Measurements from ENCODE around the gene TMEM163. TPM values are rescaled to one million over a fixed set of nuclear protein-coding genes. Genes with fewer than 3 reads are reported as not detected.
"Not testable (repeated sequence)": the region's sequence is repeated elsewhere in the genome, so short reads cannot be mapped to it uniquely, and the experiment has no call there.

Gene TMEM163
- polyA plus RNA-seq, 1 experiment: not detected

- CTCF ChIA-PET: no interaction called here
- DNase-seq (ENCODE audit: low read depth): no peak
- TF ChIP-seq, protein P1, sequence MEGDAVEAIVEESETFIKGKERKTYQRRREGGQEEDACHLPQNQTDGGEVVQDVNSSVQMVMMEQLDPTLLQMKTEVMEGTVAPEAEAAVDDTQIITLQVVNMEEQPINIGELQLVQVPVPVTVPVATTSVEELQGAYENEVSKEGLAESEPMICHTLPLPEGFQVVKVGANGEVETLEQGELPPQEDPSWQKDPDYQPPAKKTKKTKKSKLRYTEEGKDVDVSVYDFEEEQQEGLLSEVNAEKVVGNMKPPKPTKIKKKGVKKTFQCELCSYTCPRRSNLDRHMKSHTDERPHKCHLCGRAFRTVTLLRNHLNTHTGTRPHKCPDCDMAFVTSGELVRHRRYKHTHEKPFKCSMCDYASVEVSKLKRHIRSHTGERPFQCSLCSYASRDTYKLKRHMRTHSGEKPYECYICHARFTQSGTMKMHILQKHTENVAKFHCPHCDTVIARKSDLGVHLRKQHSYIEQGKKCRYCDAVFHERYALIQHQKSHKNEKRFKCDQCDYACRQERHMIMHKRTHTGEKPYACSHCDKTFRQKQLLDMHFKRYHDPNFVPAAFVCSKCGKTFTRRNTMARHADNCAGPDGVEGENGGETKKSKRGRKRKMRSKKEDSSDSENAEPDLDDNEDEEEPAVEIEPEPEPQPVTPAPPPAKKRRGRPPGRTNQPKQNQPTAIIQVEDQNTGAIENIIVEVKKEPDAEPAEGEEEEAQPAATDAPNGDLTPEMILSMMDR (IDR thresholded peaks at IDR 0.05; ENCODE audit: insufficient read depth, low read depth, low read length): no peak
- Histone ChIP-seq H3K4me3 (ENCODE audit: low read depth, low read length) (no peak overlapping the region), H3K27me3 (ENCODE audit: control insufficient read depth, insufficient read depth, low read length) (no peaks in the 10 kb centered on the region), H3K36me3 (ENCODE audit: control insufficient read depth, insufficient read depth, low read length) (no peaks in the 10 kb centered on the region)
- POLR2A ChIA-PET: no interaction called here
Measured at GRCh38 chr2:134515137-134515536, 203.7 kb downstream of the TMEM163 start.

DNA sequence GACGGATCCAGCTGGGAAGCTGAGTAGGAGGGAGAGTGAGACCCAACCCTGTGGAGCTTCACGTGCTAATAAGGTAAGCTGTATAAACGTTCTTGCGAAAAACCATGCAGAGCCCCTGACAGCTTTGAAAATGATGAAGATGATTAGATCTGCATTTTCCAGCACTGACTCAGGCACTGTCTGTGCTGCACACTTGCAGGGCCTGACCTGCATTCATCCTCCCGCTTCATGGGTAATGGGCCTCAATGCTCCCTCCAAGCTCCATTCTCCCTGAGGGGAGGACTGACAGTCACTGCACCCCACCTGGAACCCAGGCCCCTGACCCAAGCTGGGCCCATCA, 205.4 kb downstream of the TMEM163 start:
- Histone ChIP-seq H3K4me3 (ENCODE audit: low read depth, low read length) (no peak overlapping the region), H3K36me3 (ENCODE audit: control insufficient read depth, insufficient read depth, low read length) (no peaks in the 10 kb centered on the region), H3K27me3 (ENCODE audit: control insufficient read depth, insufficient read depth, low read length) (peaks cover 1% of the 10 kb centered on the region)
- no peak for DNase-seq (ENCODE audit: low read depth)
- TF ChIP-seq, protein P1 (IDR thresholded peaks at IDR 0.05; ENCODE audit: insufficient read depth, low read depth, low read length): no peak
- ChIA-PET CTCF (no interaction called here), POLR2A (no interaction called here)

- no peaks in the 10 kb centered on the region for H3K36me3 ChIP-seq (ENCODE audit: control insufficient read depth, insufficient read depth, low read length)
- ChIA-PET POLR2A (no interaction called here), CTCF (no interaction called here)
- H3K27me3 ChIP-seq (ENCODE audit: control insufficient read depth, insufficient read depth, low read length): peaks cover 1% of the 10 kb centered on the region
- TF ChIP-seq, protein P1 (IDR thresholded peaks at IDR 0.05; ENCODE audit: insufficient read depth, low read depth, low read length): no peak
- no peak overlapping the region for H3K4me3 ChIP-seq (ENCODE audit: low read depth, low read length)
- DNase-seq (ENCODE audit: low read depth): no peak
Measured at GRCh38 chr2:134512734-134513464, 205.9 kb downstream of the TMEM163 start.

DNA sequence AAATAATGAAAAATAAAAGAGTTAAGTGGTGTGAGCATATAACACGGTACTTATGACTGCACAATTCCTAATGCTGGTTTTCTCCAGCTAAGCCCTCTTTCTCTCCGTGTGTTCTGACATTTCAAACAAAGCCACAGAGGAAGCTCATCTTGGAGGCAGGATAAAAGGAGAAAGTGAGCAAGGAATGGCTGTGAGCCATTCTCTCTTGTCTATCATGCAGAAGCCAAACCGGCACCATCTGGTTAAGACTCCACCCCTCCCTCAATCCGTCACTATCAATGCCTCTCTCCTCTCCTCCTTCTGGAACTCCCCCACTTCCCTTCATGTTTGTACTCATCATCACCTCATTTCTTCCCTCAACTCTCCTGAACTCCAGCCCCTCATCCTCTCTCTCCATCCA, 210.4 kb downstream of the TMEM163 start:
- Histone ChIP-seq H3K4me3 (ENCODE audit: low read depth, low read length) (no peak overlapping the region), H3K36me3 (ENCODE audit: control insufficient read depth, insufficient read depth, low read length) (no peaks in the 10 kb centered on the region), H3K27me3 (ENCODE audit: control insufficient read depth, insufficient read depth, low read length) (peaks cover 1% of the 10 kb centered on the region)
- DNase-seq (ENCODE audit: low read depth): no peak
- TF ChIP-seq, protein P1 (IDR thresholded peaks at IDR 0.05; ENCODE audit: insufficient read depth, low read depth, low read length): no peak
- ChIA-PET POLR2A (no interaction called here), CTCF (no interaction called here)

DNA sequence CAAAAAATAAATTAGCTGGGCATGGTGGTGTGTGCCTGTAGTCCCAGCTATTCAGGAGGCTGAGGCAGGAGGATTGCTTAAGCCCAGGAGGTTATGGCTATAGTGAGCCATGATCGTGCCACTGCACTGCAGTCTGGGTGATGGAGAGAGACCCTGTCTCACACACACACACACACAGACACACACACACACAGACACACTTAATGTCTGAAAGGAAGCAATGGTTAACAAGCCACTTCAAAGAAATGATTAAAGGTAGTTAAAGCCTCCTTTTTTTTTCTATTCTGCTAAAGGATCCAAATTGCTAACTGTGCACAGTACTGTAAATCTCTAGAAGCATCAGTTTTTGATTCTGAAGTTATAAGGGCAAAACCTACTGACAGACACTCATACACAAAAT, 211.1 kb downstream of the TMEM163 start:
- H3K4me3 ChIP-seq (ENCODE audit: low read depth, low read length): no peak overlapping the region
- ChIA-PET CTCF (no interaction called here), POLR2A (no interaction called here)
- no peak for DNase-seq (ENCODE audit: low read depth)
- no peaks in the 10 kb centered on the region for H3K36me3 ChIP-seq (ENCODE audit: control insufficient read depth, insufficient read depth, low read length)
- H3K27me3 ChIP-seq (ENCODE audit: control insufficient read depth, insufficient read depth, low read length): peaks cover 1% of the 10 kb centered on the region
- TF ChIP-seq, protein P1 (IDR thresholded peaks at IDR 0.05; ENCODE audit: insufficient read depth, low read depth, low read length): no peak

- POLR2A ChIA-PET; H3K4me3 ChIP-seq (ENCODE audit: low read depth, low read length); CTCF ChIA-PET: not testable (repeated sequence)
Measured at GRCh38 chr2:134507159-134507558, 211.6 kb downstream of the TMEM163 start.

More at GRCh38 chr2:134507159-134507558, 211.6 kb downstream of the TMEM163 start:
- DNase-seq (ENCODE audit: low read depth); H3K36me3 ChIP-seq (ENCODE audit: control insufficient read depth, insufficient read depth, low read length); H3K27me3 ChIP-seq (ENCODE audit: control insufficient read depth, insufficient read depth, low read length): not testable (repeated sequence)

Data from BJ (cell line).